Measurements from ENCODE around the gene GAK. TPM values are rescaled to one million over a fixed set of nuclear protein-coding genes. Genes with fewer than 3 reads are reported as not detected.

GAK gene
- total and polyA plus RNA-seq, 2 of the 4 experiments (the other 2 are of a cell fraction), result 45.1 to 133 TPM

DNA sequence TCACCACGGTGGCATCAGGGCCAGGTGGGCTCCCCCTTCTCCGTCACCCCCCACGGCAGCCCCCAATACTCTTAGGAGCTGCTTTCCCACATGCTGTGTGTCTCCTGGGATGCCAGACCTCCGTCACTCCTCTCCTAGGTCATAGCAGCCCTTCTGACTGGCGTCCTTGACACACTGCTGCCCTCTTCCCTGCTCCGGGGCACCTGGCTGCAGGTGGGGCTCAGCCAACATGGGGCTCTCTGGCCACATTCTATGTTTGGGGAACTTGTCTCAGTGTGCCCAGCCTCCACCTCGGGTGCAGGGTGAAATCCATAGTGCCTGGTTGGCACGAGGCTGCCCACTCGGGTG is 14.0 kb upstream of the GAK start:
- H3K4ac ChIP-seq (ENCODE audit: low read depth, low read length), result no peak overlapping the region
- H3K56ac ChIP-seq (ENCODE audit: extremely low read depth, insufficient read depth, low read length), result no peak overlapping the region
- WGBS, 2 experiments (ENCODE audit: extremely low coverage in 2 of 2, insufficient read length in 1 of 2), result 54% methylated on average over 6 of the region's 9 CpGs; no CpG with 5 or more reads in 1 of the 2 experiments
- H3K18ac ChIP-seq (ENCODE audit: low read depth, low read length), result no peak overlapping the region
- peaks cover 20% of the 10 kb centered on the region for H4K20me1 ChIP-seq (ENCODE audit: insufficient read depth, low read length)
- H2AK5ac ChIP-seq (ENCODE audit: low read depth, low read length), result no peak overlapping the region; the same call in 1 of the 2 replicates
- H3K79me1 ChIP-seq (ENCODE audit: low read depth in 1 of 2, low read length in 2 of 2), result 0 out of 4 replicates have a peak, but pooled peaks cover 0 to 8% of the 10 kb centered on the region in 2 experiments
- no peaks in the 10 kb centered on the region for H3K36me3 ChIP-seq (ENCODE audit: control insufficient read depth, insufficient read depth, low read length)
- BruUV-seq (replicated peaks), result no TSS peak
- H3K4me3 ChIP-seq (ENCODE audit: insufficient read depth, low read depth, low read length), result no peak overlapping the region
- no peak overlapping the region for H3K9ac ChIP-seq (ENCODE audit: low read depth, low read length)
- no peak overlapping the region for H3K14ac ChIP-seq (replicated peaks; ENCODE audit: low read depth, low read length)
- no peak overlapping the region for H4K91ac ChIP-seq (ENCODE audit: insufficient read depth, low read depth, low read length)
- DNase-seq, result no peak
- no peak overlapping the region for H4K8ac ChIP-seq (ENCODE audit: low read depth in 2 of 2, low read length in 2 of 2)
- peak overlapping the region; percentile 21 for H2AFZ ChIP-seq (replicated peaks; ENCODE audit: low read length, poor library complexity)
- ChIA-PET POLR2A (ENCODE audit: unreplicated experiment) (no interaction called here), CTCF (no interaction called here)
- no peak overlapping the region; the same call in 1 of the 2 replicates for H3K4me2 ChIP-seq (ENCODE audit: low read depth, low read length)
- dilution Hi-C loops (cut with HindIII; ENCODE audit: low sequenced_read_pairs, unreplicated experiment) (no loop called here), in situ Hi-C loops (cut with MboI; ENCODE audit: low sequenced_read_pairs) (no loop called here), intact Hi-C loops (cut with micrococcal nuclease) (no loop called here)
- H3K9me1 ChIP-seq (ENCODE audit: insufficient read depth, low read length), result 0 out of 2 replicates have a peak, but pooled peaks cover 3% of the 10 kb centered on the region
- no peaks in the 10 kb centered on the region for H3K27me3 ChIP-seq (ENCODE audit: control insufficient read depth, insufficient read depth, low read length)
- ATAC-seq (ENCODE audit: low read depth), result no peak
- no peak for TF ChIP-seq BHLHE40 (IDR thresholded peaks at IDR 0.05; ENCODE audit: low read depth, low read length)
- TF ChIP-seq RCOR1 (IDR thresholded peaks at IDR 0.05; ENCODE audit: insufficient replicate concordance, low read length), result no peak
- TF ChIP-seq SMC3 (IDR thresholded peaks at IDR 0.05; ENCODE audit: low read depth, low read length), result no peak
- TF ChIP-seq MAFK (IDR thresholded peaks at IDR 0.05; ENCODE audit: low read depth, low read length), result no peak
- TF ChIP-seq NFE2L2 (IDR thresholded peaks at IDR 0.05; ENCODE audit: low read depth, low read length), result no peak
- TF ChIP-seq RFX5 (IDR thresholded peaks at IDR 0.05; ENCODE audit: low read depth, low read length), result no peak
- no peak for TF ChIP-seq MXI1 (IDR thresholded peaks at IDR 0.05; ENCODE audit: borderline replicate concordance, low read depth, low read length)
- no peak for TF ChIP-seq USF2 (IDR thresholded peaks at IDR 0.05; ENCODE audit: low read depth, low read length)
- no peak for TF ChIP-seq RAD21 (IDR thresholded peaks at IDR 0.05; ENCODE audit: low read length)
- no peak for TF ChIP-seq POLR2A (IDR thresholded peaks at IDR 0.05; ENCODE audit: low read depth, low read length)
- TF ChIP-seq, protein P1, sequence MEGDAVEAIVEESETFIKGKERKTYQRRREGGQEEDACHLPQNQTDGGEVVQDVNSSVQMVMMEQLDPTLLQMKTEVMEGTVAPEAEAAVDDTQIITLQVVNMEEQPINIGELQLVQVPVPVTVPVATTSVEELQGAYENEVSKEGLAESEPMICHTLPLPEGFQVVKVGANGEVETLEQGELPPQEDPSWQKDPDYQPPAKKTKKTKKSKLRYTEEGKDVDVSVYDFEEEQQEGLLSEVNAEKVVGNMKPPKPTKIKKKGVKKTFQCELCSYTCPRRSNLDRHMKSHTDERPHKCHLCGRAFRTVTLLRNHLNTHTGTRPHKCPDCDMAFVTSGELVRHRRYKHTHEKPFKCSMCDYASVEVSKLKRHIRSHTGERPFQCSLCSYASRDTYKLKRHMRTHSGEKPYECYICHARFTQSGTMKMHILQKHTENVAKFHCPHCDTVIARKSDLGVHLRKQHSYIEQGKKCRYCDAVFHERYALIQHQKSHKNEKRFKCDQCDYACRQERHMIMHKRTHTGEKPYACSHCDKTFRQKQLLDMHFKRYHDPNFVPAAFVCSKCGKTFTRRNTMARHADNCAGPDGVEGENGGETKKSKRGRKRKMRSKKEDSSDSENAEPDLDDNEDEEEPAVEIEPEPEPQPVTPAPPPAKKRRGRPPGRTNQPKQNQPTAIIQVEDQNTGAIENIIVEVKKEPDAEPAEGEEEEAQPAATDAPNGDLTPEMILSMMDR (conservative IDR thresholded peaks at IDR 0.05; ENCODE audit: low read depth, low read length), result no peak
- TF ChIP-seq CEBPB (IDR thresholded peaks at IDR 0.05; ENCODE audit: low read depth, low read length), result no peak
- no peak for TF ChIP-seq CHD1 (IDR thresholded peaks at IDR 0.05; ENCODE audit: low read depth, low read length)
- TF ChIP-seq ELK1 (IDR thresholded peaks at IDR 0.05; ENCODE audit: borderline replicate concordance, low read depth, low read length), result no peak
- TF ChIP-seq MAZ (IDR thresholded peaks at IDR 0.05; ENCODE audit: borderline replicate concordance, low read depth, low read length), result no peak
- TF ChIP-seq FOS (IDR thresholded peaks at IDR 0.05; ENCODE audit: low read depth, low read length), result no peak
- no peak overlapping the region for H2AK9ac ChIP-seq (replicated peaks; ENCODE audit: low read depth, low read length, poor library complexity)
- no peak overlapping the region for H3K27ac ChIP-seq (ENCODE audit: insufficient read depth, low read length)
- H3K23ac ChIP-seq (ENCODE audit: low read depth, low read length), result no peak overlapping the region
- no peak overlapping the region for H2BK5ac ChIP-seq (ENCODE audit: low read depth, low read length, poor library complexity, severe bottlenecking)
- H3K4me1 ChIP-seq (ENCODE audit: control insufficient read depth, insufficient read depth, low read length), result peaks cover 6% of the 10 kb centered on the region; the same call in 1 of the 2 replicates
- H2BK20ac ChIP-seq (ENCODE audit: low read depth, low read length), result no peak overlapping the region
- no peaks in the 10 kb centered on the region for H3K9me3 ChIP-seq (ENCODE audit: control insufficient read depth, insufficient read depth, low read length)
- no peak overlapping the region for H4K5ac ChIP-seq (ENCODE audit: low read depth, low read length)
- no peak overlapping the region for H2BK15ac ChIP-seq (ENCODE audit: low read depth, low read length)
- no peak overlapping the region for H2BK120ac ChIP-seq (ENCODE audit: low read depth, low read length)

All from IMR-90 (cell line).